Astrocyte (in vitro differentiated cells and primary cell): ENCODE results near the gene MN1. TPM values are rescaled to one million over a fixed set of nuclear protein-coding genes. Genes with fewer than 3 reads are reported as not detected.

Source experiments
- DNase-seq: peaks from one replicate; pipeline ENCODE4 v3.0.0-alpha.2; 2010; ENCODE audit warnings: low read depth
- FAIRE-seq: peaks from 2 replicates; lab custom pipeline; 2011; peaks lifted over from hg19 to GRCh38; lab: Jason Lieb, UNC
- H2AFZ ChIP-seq: 2 replicates; pipeline ENCODE4 v1.6.0; 2012; ENCODE audit warnings: low read depth, low read length, inconsistent platforms
- H3K27ac ChIP-seq: 2 replicates; pipeline ENCODE4 v1.5.1; 2011; ENCODE audit warnings: low read depth, low read length, inconsistent platforms
- H3K27me3 ChIP-seq: 2 replicates; pipeline ENCODE4 v1.6.0; 2011; ENCODE audit warnings: low read length, inconsistent platforms; ENCODE audit not compliant: insufficient read depth
- H3K36me3 ChIP-seq: 2 replicates; pipeline ENCODE4 v1.5.1; 2011; ENCODE audit warnings: low read length, inconsistent platforms; ENCODE audit not compliant: insufficient read depth
- H3K4me1 ChIP-seq: 2 replicates; pipeline ENCODE4 v1.5.1; 2011; ENCODE audit warnings: low read length, inconsistent platforms; ENCODE audit not compliant: insufficient read depth
- H3K4me2 ChIP-seq: 2 replicates; pipeline ENCODE4 v1.6.0; 2012; ENCODE audit warnings: low read length, inconsistent platforms
- H3K4me3 ChIP-seq: 2 replicates; pipeline ENCODE4 v1.5.1; 2011; ENCODE audit warnings: low read depth, mild to moderate bottlenecking, low read length, inconsistent platforms; ENCODE audit not compliant: insufficient read depth
- H3K79me2 ChIP-seq: 2 replicates; pipeline ENCODE4 v1.6.0; 2012; ENCODE audit warnings: mild to moderate bottlenecking, low read length, inconsistent platforms; ENCODE audit not compliant: insufficient read depth
- H3K9ac ChIP-seq: 2 replicates; pipeline ENCODE4 v1.6.0; 2012; ENCODE audit warnings: mild to moderate bottlenecking, low read length, inconsistent platforms
- H3K9me3 ChIP-seq: 2 replicates; pipeline ENCODE4 v1.5.1; 2012; ENCODE audit warnings: low read depth, mild to moderate bottlenecking, low read length, inconsistent platforms; ENCODE audit not compliant: insufficient read depth
- H4K20me1 ChIP-seq: 2 replicates; pipeline ENCODE4 v1.6.0; 2012; ENCODE audit warnings: low read length, inconsistent platforms; ENCODE audit not compliant: insufficient read depth
- H3K27ac Mint-ChIP-seq: one replicate; pipeline ENCODE4 v1.8.0; 2021; ENCODE audit warnings: mild to moderate bottlenecking, mixed read lengths; ENCODE audit not compliant: unreplicated experiment
- H3K27me3 Mint-ChIP-seq: one replicate; pipeline ENCODE4 v1.8.0; 2021; ENCODE audit warnings: low read depth, mixed read lengths; ENCODE audit not compliant: unreplicated experiment
- H3K36me3 Mint-ChIP-seq: one replicate; pipeline ENCODE4 v1.8.0; 2021; ENCODE audit warnings: low read depth, mixed read lengths; ENCODE audit not compliant: unreplicated experiment
- H3K4me1 Mint-ChIP-seq: one replicate; pipeline ENCODE4 v1.8.0; 2021; ENCODE audit warnings: low read depth, mixed read lengths; ENCODE audit not compliant: unreplicated experiment
- H3K4me3 Mint-ChIP-seq: one replicate; pipeline ENCODE4 v1.8.0; 2021; ENCODE audit warnings: mild to moderate bottlenecking, moderate library complexity, mixed read lengths; ENCODE audit not compliant: unreplicated experiment
- H3K9me3 Mint-ChIP-seq: one replicate; pipeline ENCODE4 v1.8.0; 2021; ENCODE audit warnings: mild to moderate bottlenecking, mixed read lengths; ENCODE audit not compliant: unreplicated experiment
- EZH2 ChIP-seq: IDR thresholded peaks from 2 replicates; pipeline ENCODE4 v1.6.1; 2012; ENCODE audit warnings: mild to moderate bottlenecking, low read length, inconsistent platforms; ENCODE audit not compliant: insufficient read depth
- total RNA-seq: library from RNA; stranded (reverse); gene quantifications from 2 replicates; pipeline ENCODE4 v1.2.1, GENCODE V29; 2021
- TF ChIP-seq, protein P1 (sequence below): IDR thresholded peaks from 2 replicates; pipeline ENCODE4 v1.5.1; 2011; ENCODE audit warnings: low read depth, mild to moderate bottlenecking, inconsistent platforms, low read length, moderate library complexity; ENCODE audit not compliant: insufficient read depth

MN1 gene
- total RNA-seq, 1 donor from 2014 or later: 98.6 TPM

DNA sequence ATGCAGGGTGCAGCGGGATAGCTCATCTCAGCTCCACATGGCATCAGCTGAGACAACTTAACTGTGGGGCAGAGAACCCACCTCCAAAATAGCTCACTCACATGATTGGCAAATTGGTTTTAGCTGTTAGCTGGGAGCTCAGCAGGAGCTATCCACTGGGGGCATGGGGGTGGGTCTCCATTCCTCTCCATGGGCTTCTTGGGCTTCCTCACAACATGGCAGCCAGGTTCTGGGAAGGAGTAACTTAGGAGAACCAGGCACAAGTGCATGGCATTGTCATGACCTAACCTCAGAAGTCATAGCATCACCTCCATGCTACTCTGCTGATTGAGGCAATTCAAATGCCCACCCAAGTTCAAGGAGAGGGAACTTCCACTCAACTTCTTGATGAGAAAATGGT lies 85.5 kb downstream of the MN1 start:
- Histone ChIP-seq H3K9ac (no peak overlapping the region), H3K27me3 (no peaks in the 10 kb centered on the region), H3K9me3 (peaks cover 3% of the 10 kb centered on the region), H4K20me1 (no peaks in the 10 kb centered on the region), H3K36me3 (no peaks in the 10 kb centered on the region), H3K4me1 (peaks cover 12% of the 10 kb centered on the region), H3K4me3 (no peak overlapping the region), H3K4me2 (no peak overlapping the region), H3K79me2 (no peaks in the 10 kb centered on the region), H3K27ac (no peak overlapping the region), H2AFZ (no peak overlapping the region)
- no peak for FAIRE-seq
- no peaks in the 10 kb centered on the region for H3K36me3 Mint-ChIP-seq
- H3K4me1 Mint-ChIP-seq: peaks cover 16% of the 10 kb centered on the region
- TF ChIP-seq, protein P1, sequence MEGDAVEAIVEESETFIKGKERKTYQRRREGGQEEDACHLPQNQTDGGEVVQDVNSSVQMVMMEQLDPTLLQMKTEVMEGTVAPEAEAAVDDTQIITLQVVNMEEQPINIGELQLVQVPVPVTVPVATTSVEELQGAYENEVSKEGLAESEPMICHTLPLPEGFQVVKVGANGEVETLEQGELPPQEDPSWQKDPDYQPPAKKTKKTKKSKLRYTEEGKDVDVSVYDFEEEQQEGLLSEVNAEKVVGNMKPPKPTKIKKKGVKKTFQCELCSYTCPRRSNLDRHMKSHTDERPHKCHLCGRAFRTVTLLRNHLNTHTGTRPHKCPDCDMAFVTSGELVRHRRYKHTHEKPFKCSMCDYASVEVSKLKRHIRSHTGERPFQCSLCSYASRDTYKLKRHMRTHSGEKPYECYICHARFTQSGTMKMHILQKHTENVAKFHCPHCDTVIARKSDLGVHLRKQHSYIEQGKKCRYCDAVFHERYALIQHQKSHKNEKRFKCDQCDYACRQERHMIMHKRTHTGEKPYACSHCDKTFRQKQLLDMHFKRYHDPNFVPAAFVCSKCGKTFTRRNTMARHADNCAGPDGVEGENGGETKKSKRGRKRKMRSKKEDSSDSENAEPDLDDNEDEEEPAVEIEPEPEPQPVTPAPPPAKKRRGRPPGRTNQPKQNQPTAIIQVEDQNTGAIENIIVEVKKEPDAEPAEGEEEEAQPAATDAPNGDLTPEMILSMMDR: no peak
- no peak for TF ChIP-seq EZH2
- H3K27ac Mint-ChIP-seq: no peak overlapping the region
- no peak overlapping the region for H3K4me3 Mint-ChIP-seq
- DNase-seq: no peak
- no peaks in the 10 kb centered on the region for H3K9me3 Mint-ChIP-seq
- peaks cover 4% of the 10 kb centered on the region for H3K27me3 Mint-ChIP-seq

DNA sequence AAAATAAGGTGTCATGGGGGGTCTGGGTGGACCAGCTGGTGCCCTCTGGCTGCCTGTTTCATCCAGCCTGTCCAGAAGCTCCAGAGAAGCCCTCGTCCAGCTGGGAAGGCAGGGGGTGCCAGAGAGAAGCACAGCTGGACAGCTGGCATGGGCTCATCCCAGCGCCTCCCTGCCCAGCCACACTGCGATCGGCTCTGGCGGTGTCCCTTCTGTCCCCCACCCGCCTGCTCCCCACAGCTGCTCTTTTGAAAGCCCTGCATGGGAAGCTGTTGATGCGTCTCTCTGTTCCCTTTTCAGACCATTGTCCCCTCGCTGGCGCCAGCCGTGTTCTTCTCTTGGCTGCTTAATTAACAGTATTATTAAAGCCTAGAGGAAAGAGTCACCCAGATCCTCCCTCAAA lies 86.5 kb downstream of the MN1 start:
- Histone ChIP-seq H3K4me1 (peaks cover 12% of the 10 kb centered on the region), H3K9ac (no peak overlapping the region), H3K4me3 (no peak overlapping the region), H3K27ac (no peak overlapping the region), H4K20me1 (no peaks in the 10 kb centered on the region), H3K27me3 (no peaks in the 10 kb centered on the region), H2AFZ (no peak overlapping the region), H3K4me2 (no peak overlapping the region), H3K36me3 (no peaks in the 10 kb centered on the region), H3K9me3 (peaks cover 3% of the 10 kb centered on the region), H3K79me2 (no peaks in the 10 kb centered on the region)
- Mint-ChIP-seq H3K36me3 (no peaks in the 10 kb centered on the region), H3K27me3 (peaks cover 9% of the 10 kb centered on the region), H3K4me3 (no peak overlapping the region), H3K9me3 (peaks cover 4% of the 10 kb centered on the region), H3K4me1 (peaks cover 20% of the 10 kb centered on the region), H3K27ac (no peak overlapping the region)
- TF ChIP-seq, protein P1: no peak
- FAIRE-seq (no peak), DNase-seq (no peak)

DNA sequence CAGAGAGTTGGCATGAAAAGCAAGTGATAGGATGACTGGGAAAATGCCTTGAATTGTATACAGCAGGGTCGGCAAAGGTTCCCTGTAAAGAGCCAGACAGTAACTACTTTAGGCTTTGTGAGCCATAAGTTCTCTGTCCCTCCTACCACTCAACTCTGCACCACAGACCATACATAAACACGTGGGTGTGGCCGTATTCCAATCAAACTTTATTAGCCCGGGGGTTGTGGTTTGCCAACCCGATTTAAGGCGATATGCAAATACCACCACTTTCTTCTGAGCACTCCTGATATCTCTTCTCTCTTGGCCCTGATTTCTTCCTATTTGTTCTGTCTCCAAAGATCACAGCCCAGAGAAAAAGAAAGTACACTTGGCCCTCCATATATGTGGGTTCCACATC lies 87.5 kb downstream of the MN1 start:
- Histone ChIP-seq H3K4me1 (peaks cover 12% of the 10 kb centered on the region), H2AFZ (no peak overlapping the region), H4K20me1 (no peaks in the 10 kb centered on the region), H3K9ac (no peak overlapping the region), H3K27me3 (no peaks in the 10 kb centered on the region), H3K79me2 (no peaks in the 10 kb centered on the region), H3K4me3 (no peak overlapping the region), H3K36me3 (no peaks in the 10 kb centered on the region), H3K4me2 (no peak overlapping the region), H3K27ac (no peak overlapping the region), H3K9me3 (peaks cover 3% of the 10 kb centered on the region)
- Mint-ChIP-seq H3K36me3 (no peaks in the 10 kb centered on the region), H3K4me3 (no peak overlapping the region), H3K27ac (no peak overlapping the region), H3K4me1 (peaks cover 20% of the 10 kb centered on the region), H3K27me3 (peaks cover 9% of the 10 kb centered on the region), H3K9me3 (peaks cover 6% of the 10 kb centered on the region)
- TF ChIP-seq EZH2: no peak
- TF ChIP-seq, protein P1: no peak
- DNase-seq (no peak), FAIRE-seq (no peak)
